Endothelial cell (in vitro differentiated cells): ENCODE results near the gene ARHGAP26. TPM values are rescaled to one million over a fixed set of nuclear protein-coding genes. Genes with fewer than 3 reads are reported as not detected.
"Not testable (repeated sequence)": the region's sequence is repeated elsewhere in the genome, so short reads cannot be mapped to it uniquely, and the experiment has no call there.

ENCODE experiments used
- DNase-seq: peaks from one replicate; pipeline ENCODE4 v3.0.0; 2021; ENCODE audit warnings: low spot score
- H3K27ac Mint-ChIP-seq: one replicate; pipeline ENCODE4 v1.8.0; 2021; ENCODE audit warnings: mixed read lengths, inconsistent platforms; ENCODE audit not compliant: unreplicated experiment
- H3K27me3 Mint-ChIP-seq: one replicate; pipeline ENCODE4 v1.8.0; 2021; ENCODE audit warnings: mild to moderate bottlenecking, moderate library complexity, mixed read lengths, inconsistent platforms; ENCODE audit not compliant: unreplicated experiment
- H3K36me3 Mint-ChIP-seq: one replicate; pipeline ENCODE4 v1.8.0; 2021; ENCODE audit warnings: mild to moderate bottlenecking, low read depth, mixed read lengths, inconsistent platforms; ENCODE audit not compliant: unreplicated experiment
- H3K4me1 Mint-ChIP-seq: one replicate; pipeline ENCODE4 v1.8.0; 2021; ENCODE audit warnings: mild to moderate bottlenecking, mixed read lengths, inconsistent platforms; ENCODE audit not compliant: unreplicated experiment
- H3K4me3 Mint-ChIP-seq: one replicate; pipeline ENCODE4 v1.8.0; 2021; ENCODE audit warnings: mild to moderate bottlenecking, mixed read lengths, inconsistent platforms; ENCODE audit not compliant: unreplicated experiment
- H3K9me3 Mint-ChIP-seq: one replicate; pipeline ENCODE4 v1.8.0; 2021; ENCODE audit warnings: mixed read lengths, inconsistent platforms; ENCODE audit not compliant: unreplicated experiment
- CTCF ChIP-seq: fragments of 200-600 bp; sonication (generic); IDR thresholded peaks from one replicate; pipeline ENCODE4 v1.5.0; 2021; ENCODE audit warnings: antibody characterized with exemption; ENCODE audit not compliant: unreplicated experiment
- total RNA-seq: library from RNA; stranded (reverse); fragmentation: NEBNext Ultra II Directional; extraction: Animal tissue kit (Norgen Biotek cat#: 25700); gene quantifications from one replicate; pipeline ENCODE4 v1.2.1, GENCODE V29; 2021; ENCODE audit not compliant: unreplicated experiment

Gene ARHGAP26
- total RNA-seq, 1 donor from 2014 or later: 81.5 TPM

DNA sequence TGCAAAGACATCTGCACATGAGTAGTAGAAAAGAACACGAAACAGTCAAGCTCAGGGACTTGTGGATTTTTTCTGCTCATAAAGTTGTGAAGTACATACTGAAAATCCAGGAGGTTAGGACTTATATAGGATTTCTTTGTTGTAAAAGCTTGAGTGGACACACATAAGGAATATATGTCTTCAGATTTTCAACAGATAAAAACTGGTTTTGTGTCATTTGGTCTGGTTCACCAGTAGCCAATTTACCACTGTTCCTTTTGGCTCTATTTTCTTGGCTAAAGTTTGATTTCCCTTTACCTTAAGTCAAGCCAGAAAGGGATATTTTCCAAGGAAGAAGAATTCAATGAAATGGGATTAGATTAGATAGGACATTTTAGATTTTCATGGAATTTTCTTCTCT lies 429.0 kb downstream of the ARHGAP26 start:
- Mint-ChIP-seq H3K27me3 (peaks cover 2% of the 10 kb centered on the region), H3K4me1 (peaks cover 27% of the 10 kb centered on the region), H3K4me3 (no peak overlapping the region), H3K27ac (no peak overlapping the region), H3K36me3 (peaks cover 13% of the 10 kb centered on the region), H3K9me3 (no peaks in the 10 kb centered on the region)
- TF ChIP-seq CTCF: no peak
- no peak for DNase-seq

DNA sequence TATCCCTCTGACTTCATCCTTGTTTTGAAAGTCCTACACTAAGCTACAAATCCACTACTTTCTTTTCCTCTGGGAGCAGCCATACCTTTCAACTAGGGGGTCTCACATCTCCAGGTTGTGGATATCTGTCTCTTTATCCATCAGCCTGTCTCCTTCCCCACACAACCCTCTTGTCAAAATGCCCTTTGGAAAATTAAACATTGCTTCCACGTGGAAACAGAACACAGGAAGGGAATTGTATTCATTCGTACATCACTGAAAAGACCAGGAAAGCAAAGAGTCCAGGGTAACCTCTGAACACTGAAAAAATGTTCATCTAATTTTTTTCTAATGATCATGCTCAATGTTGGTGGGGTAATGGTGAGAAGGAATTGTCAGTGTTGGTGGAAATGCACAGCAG lies 429.7 kb downstream of the ARHGAP26 start:
- no peak for TF ChIP-seq CTCF

GRCh38 chr5:143200781-143201398 lies 430.7 kb downstream of the ARHGAP26 start:
- Mint-ChIP-seq H3K27me3 (peaks cover 2% of the 10 kb centered on the region), H3K4me1 (peaks cover 18% of the 10 kb centered on the region), H3K9me3 (no peaks in the 10 kb centered on the region), H3K36me3 (peaks cover 12% of the 10 kb centered on the region), H3K4me3 (no peak overlapping the region), H3K27ac (no peak overlapping the region)
- TF ChIP-seq CTCF: no peak
- DNase-seq: no peak

More for the DNA sequence above, 429.7 kb downstream of the ARHGAP26 start:
- H3K36me3 Mint-ChIP-seq: peaks cover 12% of the 10 kb centered on the region
- H3K4me3 Mint-ChIP-seq: no peak overlapping the region
- H3K9me3 Mint-ChIP-seq: no peaks in the 10 kb centered on the region
- peak overlapping the region; percentile 4 for H3K27ac Mint-ChIP-seq
- peaks cover 24% of the 10 kb centered on the region for H3K4me1 Mint-ChIP-seq
- H3K27me3 Mint-ChIP-seq: peaks cover 2% of the 10 kb centered on the region
- no peak for DNase-seq

- DNase-seq: no peak
- Mint-ChIP-seq H3K4me3 (no peak overlapping the region), H3K4me1 (peaks cover 18% of the 10 kb centered on the region), H3K27ac (no peak overlapping the region), H3K36me3 (peaks cover 12% of the 10 kb centered on the region), H3K9me3 (no peaks in the 10 kb centered on the region), H3K27me3 (peaks cover 2% of the 10 kb centered on the region)
- no peak for TF ChIP-seq CTCF
Observed at GRCh38 chr5:143201589-143201988, 431.4 kb downstream of the ARHGAP26 start.

GRCh38 chr5:143203301-143203956 lies 433.3 kb downstream of the ARHGAP26 start:
- H3K9me3 Mint-ChIP-seq, H3K36me3 Mint-ChIP-seq, DNase-seq, H3K27me3 Mint-ChIP-seq, H3K27ac Mint-ChIP-seq, H3K4me3 Mint-ChIP-seq: not testable (repeated sequence)
- peaks cover 14% of the 10 kb centered on the region for H3K4me1 Mint-ChIP-seq
